ENCODE measurements around the gene DNTT. TPM values are rescaled to one million over a fixed set of nuclear protein-coding genes. Genes with fewer than 3 reads are reported as not detected.

DNTT gene
- total RNA-seq, 1 donor from 2014 or later = 0.11 TPM

DNA sequence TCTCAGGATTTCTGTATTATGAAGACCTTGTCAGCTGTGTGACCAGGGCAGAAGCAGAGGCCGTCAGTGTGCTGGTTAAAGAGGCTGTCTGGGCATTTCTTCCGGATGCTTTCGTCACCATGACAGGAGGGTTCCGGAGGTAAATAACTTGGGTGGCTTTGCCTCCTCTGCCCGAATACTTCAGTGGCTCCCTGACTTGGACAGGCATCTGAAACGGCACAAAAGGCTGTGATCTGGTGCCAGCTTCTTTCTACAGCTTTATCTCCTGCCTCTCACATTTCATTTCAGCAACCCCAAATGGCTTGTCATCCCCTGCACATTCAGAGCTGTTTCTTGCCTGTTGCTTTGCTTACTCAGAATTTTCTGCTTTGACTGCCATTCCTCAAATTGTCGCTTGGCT lies 23.2 kb downstream of the DNTT start:
- Mint-ChIP-seq H3K9me3 (no peaks in the 10 kb centered on the region), H3K4me1 (no peaks in the 10 kb centered on the region), H3K27ac (no peak overlapping the region), H3K27me3 (peaks cover 15% of the 10 kb centered on the region), H3K4me3 (no peak overlapping the region), H3K36me3 (ENCODE audit: low read depth) (no peaks in the 10 kb centered on the region)
- ATAC-seq (ENCODE audit: low read depth) = no peak
- ChIA-PET POLR2A (no interaction called here), CTCF (interaction anchor here (1.3 kb wide), 1 partner anchor 10 kb away, joined by 3 read pairs; no protein-coding TSS in a partner anchor)
- intact Hi-C loops (cut with micrococcal nuclease) = no loop called here
- DNase-seq = no peak
- TF ChIP-seq, protein P1, sequence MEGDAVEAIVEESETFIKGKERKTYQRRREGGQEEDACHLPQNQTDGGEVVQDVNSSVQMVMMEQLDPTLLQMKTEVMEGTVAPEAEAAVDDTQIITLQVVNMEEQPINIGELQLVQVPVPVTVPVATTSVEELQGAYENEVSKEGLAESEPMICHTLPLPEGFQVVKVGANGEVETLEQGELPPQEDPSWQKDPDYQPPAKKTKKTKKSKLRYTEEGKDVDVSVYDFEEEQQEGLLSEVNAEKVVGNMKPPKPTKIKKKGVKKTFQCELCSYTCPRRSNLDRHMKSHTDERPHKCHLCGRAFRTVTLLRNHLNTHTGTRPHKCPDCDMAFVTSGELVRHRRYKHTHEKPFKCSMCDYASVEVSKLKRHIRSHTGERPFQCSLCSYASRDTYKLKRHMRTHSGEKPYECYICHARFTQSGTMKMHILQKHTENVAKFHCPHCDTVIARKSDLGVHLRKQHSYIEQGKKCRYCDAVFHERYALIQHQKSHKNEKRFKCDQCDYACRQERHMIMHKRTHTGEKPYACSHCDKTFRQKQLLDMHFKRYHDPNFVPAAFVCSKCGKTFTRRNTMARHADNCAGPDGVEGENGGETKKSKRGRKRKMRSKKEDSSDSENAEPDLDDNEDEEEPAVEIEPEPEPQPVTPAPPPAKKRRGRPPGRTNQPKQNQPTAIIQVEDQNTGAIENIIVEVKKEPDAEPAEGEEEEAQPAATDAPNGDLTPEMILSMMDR (IDR thresholded peaks at IDR 0.05) = no peak

DNA sequence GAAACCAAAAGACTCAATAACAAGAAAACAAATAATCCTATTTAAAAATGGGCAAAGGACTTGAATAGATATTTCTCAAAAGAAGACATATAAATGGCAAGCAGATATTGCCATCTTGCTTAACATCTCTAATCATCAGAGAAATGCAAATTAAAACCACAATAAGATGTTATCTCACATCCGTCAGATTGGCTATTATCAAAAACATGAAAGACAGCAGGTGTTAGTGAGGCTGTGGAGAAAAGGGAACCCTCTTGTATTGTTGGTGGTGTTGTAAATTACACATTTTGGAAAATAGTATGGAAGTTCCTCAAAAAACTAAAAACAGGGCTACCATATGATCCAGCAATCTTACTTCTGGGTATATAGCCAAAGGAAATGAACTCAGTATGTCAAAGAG lies 28.9 kb downstream of the DNTT start:
- no peak overlapping the region for H3K27ac Mint-ChIP-seq
- no peak for ATAC-seq (ENCODE audit: low read depth)
- TF ChIP-seq, protein P1 (IDR thresholded peaks at IDR 0.05) = no peak
- no peak for DNase-seq
- CTCF ChIA-PET = interaction anchor here (3.1 kb wide), 1 partner anchor 104 kb away, joined by 19 read pairs; no protein-coding TSS in a partner anchor
- H3K36me3 Mint-ChIP-seq (ENCODE audit: low read depth) = no peaks in the 10 kb centered on the region
- H3K4me3 Mint-ChIP-seq = no peak overlapping the region
- intact Hi-C loops (cut with micrococcal nuclease) = no loop called here
- peaks cover 3% of the 10 kb centered on the region for H3K4me1 Mint-ChIP-seq
- no peaks in the 10 kb centered on the region for H3K9me3 Mint-ChIP-seq
- POLR2A ChIA-PET = no interaction called here
- peaks cover 10% of the 10 kb centered on the region for H3K27me3 Mint-ChIP-seq

DNA sequence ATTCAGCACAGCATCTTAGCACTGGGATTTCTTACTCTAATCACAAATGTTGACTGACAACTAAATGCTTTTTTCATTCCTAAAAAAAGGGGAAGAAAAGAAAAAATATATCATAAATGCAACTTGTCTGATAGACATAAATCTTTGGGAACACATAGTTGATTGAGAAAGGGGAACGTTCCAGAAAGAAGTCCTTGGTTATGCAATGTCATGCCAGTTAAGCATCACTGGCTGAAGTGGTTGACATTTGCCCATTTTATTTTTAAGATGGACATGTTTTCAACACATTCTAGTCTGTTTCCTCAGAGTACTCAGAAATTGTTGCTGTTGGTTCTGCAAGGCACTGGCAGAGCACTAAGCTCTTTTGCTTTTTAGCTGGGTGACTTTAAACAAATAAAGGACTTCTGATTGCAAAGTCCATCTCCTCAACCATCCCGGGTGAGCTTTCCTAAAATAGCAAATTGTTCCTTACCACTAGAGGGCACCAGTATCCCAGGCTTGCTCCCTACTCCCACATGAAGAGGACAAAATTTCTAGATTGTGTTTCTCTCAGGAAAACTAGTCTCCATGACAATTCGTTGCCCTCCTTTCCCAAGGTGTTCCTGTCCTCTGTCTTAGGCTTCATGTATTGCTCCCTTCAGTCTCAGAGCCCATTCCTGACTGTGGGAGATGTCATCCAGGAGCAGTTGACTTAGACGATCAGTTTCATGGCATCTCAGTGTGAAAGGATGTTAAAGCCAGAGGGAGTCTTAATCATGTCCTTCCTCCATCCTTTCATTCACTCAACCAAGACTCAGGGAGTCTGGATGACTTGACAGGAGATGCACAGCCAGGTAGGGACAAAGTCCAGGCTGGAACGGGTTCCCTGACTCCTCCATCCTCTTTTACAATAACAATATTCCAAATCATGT lies 30.6 kb downstream of the DNTT start:
- Mint-ChIP-seq H3K36me3 (ENCODE audit: low read depth) (no peaks in the 10 kb centered on the region), H3K9me3 (no peaks in the 10 kb centered on the region), H3K4me3 (no peak overlapping the region), H3K27ac (no peak overlapping the region), H3K27me3 (peaks cover 6% of the 10 kb centered on the region), H3K4me1 (peaks cover 3% of the 10 kb centered on the region)
- ATAC-seq (ENCODE audit: low read depth) (no peak), DNase-seq (no peak)
- ChIA-PET POLR2A (interaction anchor here (1.3 kb wide), 1 partner anchor 105 kb away, joined by 3 read pairs; no protein-coding TSS in a partner anchor), CTCF (interaction anchor here (1.3 to 3.1 kb wide), 4 partner anchors 11 to 105 kb away, joined by 3 to 19 read pairs (median 5); no protein-coding TSS in a partner anchor)
- TF ChIP-seq, protein P1 (IDR thresholded peaks at IDR 0.05) = no peak
- intact Hi-C loops (cut with micrococcal nuclease) = no loop called here

DNA sequence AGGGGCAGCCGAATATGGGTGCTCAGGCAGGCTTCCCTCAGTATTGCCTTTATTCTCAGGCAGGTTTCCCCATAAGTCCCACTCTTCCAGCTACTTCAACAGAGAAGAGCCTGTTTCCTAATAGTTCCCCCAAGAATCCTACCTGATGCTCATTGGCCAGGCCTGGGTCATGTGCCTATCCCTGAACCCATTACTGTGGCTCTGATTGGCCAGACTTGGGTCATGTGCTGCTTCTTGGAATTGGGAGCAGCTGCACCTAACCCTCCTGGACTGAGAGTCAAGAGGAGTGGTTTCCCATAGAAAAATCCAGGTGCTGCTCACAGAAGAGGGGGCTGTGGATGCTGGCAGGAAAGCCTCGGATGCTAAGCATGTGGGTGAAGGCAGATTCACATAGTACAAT lies 32.9 kb downstream of the DNTT start:
- H3K4me3 Mint-ChIP-seq = no peak overlapping the region
- TF ChIP-seq, protein P1 (IDR thresholded peaks at IDR 0.05) = no peak
- no peak overlapping the region for H3K27ac Mint-ChIP-seq
- ATAC-seq (ENCODE audit: low read depth) (no peak), DNase-seq (no peak)
- H3K9me3 Mint-ChIP-seq = no peaks in the 10 kb centered on the region
- CTCF ChIA-PET = interaction anchor here (1.2 to 4.5 kb wide), 4 partner anchors 10 to 322 kb away, joined by 3 to 24 read pairs (median 14); no protein-coding TSS in a partner anchor
- H3K27me3 Mint-ChIP-seq = peaks cover 4% of the 10 kb centered on the region
- intact Hi-C loops (cut with micrococcal nuclease) = no loop called here
- peaks cover 3% of the 10 kb centered on the region for H3K4me1 Mint-ChIP-seq
- no peaks in the 10 kb centered on the region for H3K36me3 Mint-ChIP-seq (ENCODE audit: low read depth)
- POLR2A ChIA-PET = interaction anchor here (0.6 to 1.4 kb wide), 2 partner anchors 108 to 295 kb away, joined by 3 to 4 read pairs; no protein-coding TSS in a partner anchor

DNA sequence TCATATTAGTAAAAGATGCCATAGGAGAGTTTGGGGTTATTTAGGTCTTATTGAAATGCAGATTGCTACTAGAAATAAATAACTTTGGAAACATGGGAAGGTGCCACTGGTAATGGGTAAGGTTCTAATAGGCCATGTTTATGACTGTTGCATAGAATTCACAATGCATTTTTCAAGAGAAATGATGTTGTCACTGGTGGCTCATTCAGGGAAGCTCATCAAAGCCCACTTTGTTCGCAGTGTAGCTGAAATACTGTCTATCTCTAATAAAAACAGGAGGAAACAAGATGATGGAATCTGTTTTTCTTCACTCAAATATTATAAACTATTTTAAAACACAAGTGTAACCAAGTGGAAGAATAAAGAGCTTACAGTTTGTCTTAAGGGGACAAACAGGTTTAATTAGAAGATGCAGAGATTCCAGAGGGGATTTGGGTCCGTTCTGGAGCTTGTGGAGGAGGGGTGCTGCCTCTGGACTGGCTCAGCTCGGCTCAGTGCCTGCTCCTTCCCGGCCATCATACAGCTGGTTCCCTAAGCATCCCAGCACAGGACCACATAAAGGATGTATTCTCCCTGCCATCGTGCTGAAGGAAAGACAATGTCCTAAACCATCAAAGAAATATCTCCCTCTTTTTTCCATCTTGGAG lies 34.2 kb downstream of the DNTT start:
- H3K4me3 Mint-ChIP-seq = no peak overlapping the region
- no peak for DNase-seq
- no peak for ATAC-seq (ENCODE audit: low read depth)
- POLR2A ChIA-PET = no interaction called here
- peaks cover 4% of the 10 kb centered on the region for H3K27me3 Mint-ChIP-seq
- H3K27ac Mint-ChIP-seq = no peak overlapping the region
- H3K9me3 Mint-ChIP-seq = no peaks in the 10 kb centered on the region
- no peaks in the 10 kb centered on the region for H3K36me3 Mint-ChIP-seq (ENCODE audit: low read depth)
- H3K4me1 Mint-ChIP-seq = no peaks in the 10 kb centered on the region
- intact Hi-C loops (cut with micrococcal nuclease) = no loop called here
- CTCF ChIA-PET = interaction anchor here (0.9 to 4.5 kb wide), 7 partner anchors 9 to 324 kb away, joined by 3 to 24 read pairs (median 3); no protein-coding TSS in a partner anchor
- TF ChIP-seq, protein P1 (IDR thresholded peaks at IDR 0.05) = no peak
